HEK293 (cell line): ENCODE results near the gene ZNF578.

Experiments used
- CTCF ChIA-PET: fragments of 350-600 bp; formaldehyde crosslinking; extraction: SDS; loops from one replicate; lab custom pipeline; 2021; ENCODE audit warnings: antibody characterized with exemption; lab: Yijun Ruan, JAX
- POLR2A ChIA-PET: fragments of 300-600 bp; formaldehyde crosslinking; extraction: SDS; loops from one replicate; lab custom pipeline; 2020; ENCODE audit warnings: antibody characterized with exemption, inconsistent platforms; lab: Yijun Ruan, JAX
- H3K27ac ChIP-seq: fragments of 200-500 bp; sonication (Bioruptor generic); 2 replicates; pipeline ENCODE4 v1.5.1; 2014; ENCODE audit warnings: low read depth, low read length, control low read depth, inconsistent platforms; ENCODE audit errors: extremely low read depth
- H3K36me3 ChIP-seq, 2 experiments: fragments of 200-500 bp in 1 of 2; sonication (Bioruptor generic) in 1 of 2; 1 replicate in 1 of 2; 2 replicates in 1 of 2; pipeline ENCODE4 v1.5.1; 2014 to 2017; ENCODE audit warnings: inconsistent platforms in 2 of 2, low read length in 2 of 2; ENCODE audit not compliant: control insufficient read depth in 2 of 2, insufficient read depth in 1 of 2
- H3K4me1 ChIP-seq: fragments of 200-500 bp; sonication (Bioruptor generic); 2 replicates; pipeline ENCODE4 v1.5.1; 2014; ENCODE audit warnings: mild to moderate bottlenecking, low read length, inconsistent platforms; ENCODE audit not compliant: control insufficient read depth, insufficient read depth
- H3K4me3 ChIP-seq: 2 replicates; pipeline ENCODE4 v1.5.1; 2011; ENCODE audit warnings: low read depth, mild to moderate bottlenecking, control low read depth, low read length, moderate library complexity
- H3K9me3 ChIP-seq: fragments of 200-500 bp; sonication (Bioruptor generic); 2 replicates; pipeline ENCODE4 v1.5.1; 2014; ENCODE audit warnings: low read depth, low read length, inconsistent platforms; ENCODE audit not compliant: control insufficient read depth, insufficient read depth
- GLI4 ChIP-seq: fragments of 450-650 bp; formaldehyde crosslinking; IDR thresholded peaks from 2 replicates; pipeline ENCODE4 v1.5.1; 2016; ENCODE audit warnings: missing biosample characterization, missing genetic modification characterization
- GLIS2 ChIP-seq: fragments of 450-650 bp; formaldehyde crosslinking; IDR thresholded peaks from 2 replicates; pipeline ENCODE4 v1.5.1; 2016; ENCODE audit warnings: missing biosample characterization, missing genetic modification characterization
- ZBTB20 ChIP-seq: fragments of 450-650 bp; formaldehyde crosslinking; IDR thresholded peaks from 2 replicates; pipeline ENCODE4 v1.5.1; 2016; ENCODE audit warnings: missing biosample characterization, missing genetic modification characterization
- ZEB2 ChIP-seq: fragments of 450-650 bp; formaldehyde crosslinking; IDR thresholded peaks from 2 replicates; pipeline ENCODE4 v1.5.1; 2016; ENCODE audit warnings: missing biosample characterization, missing genetic modification characterization
- ZIC2 ChIP-seq: fragments of 450-650 bp; formaldehyde crosslinking; IDR thresholded peaks from 2 replicates; pipeline ENCODE4 v1.5.1; 2016; ENCODE audit warnings: missing biosample characterization, missing genetic modification characterization
- ZNF114 ChIP-seq: fragments of 450-650 bp; formaldehyde crosslinking; IDR thresholded peaks from 2 replicates; pipeline ENCODE4 v1.5.0; 2017; ENCODE audit warnings: missing biosample characterization, missing genetic modification characterization
- ZNF157 ChIP-seq: fragments of 450-650 bp; formaldehyde crosslinking; IDR thresholded peaks from 2 replicates; pipeline ENCODE4 v1.5.1; 2016; ENCODE audit warnings: missing biosample characterization, missing genetic modification characterization
- ZNF184 ChIP-seq: fragments of 450-650 bp; IDR thresholded peaks from 2 replicates; pipeline ENCODE4 v1.5.1; 2018; ENCODE audit warnings: missing biosample characterization, mild to moderate bottlenecking, missing genetic modification characterization
- ZNF19 ChIP-seq: fragments of 450-650 bp; formaldehyde crosslinking; IDR thresholded peaks from 2 replicates; pipeline ENCODE4; 2016; ENCODE audit warnings: missing biosample characterization, missing genetic modification characterization, low read depth
- ZNF266 ChIP-seq: fragments of 450-650 bp; formaldehyde crosslinking; IDR thresholded peaks from 2 replicates; pipeline ENCODE4 v1.5.1; 2016; ENCODE audit warnings: missing biosample characterization, missing genetic modification characterization, low read depth
- ZNF391 ChIP-seq: fragments of 450-650 bp; formaldehyde crosslinking; IDR thresholded peaks from 2 replicates; pipeline ENCODE4 v1.5.1; 2016; ENCODE audit warnings: low read depth, missing biosample characterization, missing genetic modification characterization, borderline replicate concordance
- ZNF416 ChIP-seq: fragments of 450-650 bp; formaldehyde crosslinking; IDR thresholded peaks from 2 replicates; pipeline ENCODE4 v1.5.1; 2016; ENCODE audit warnings: missing biosample characterization, missing genetic modification characterization
- ZNF433 ChIP-seq: fragments of 450-650 bp; formaldehyde crosslinking; IDR thresholded peaks from 2 replicates; pipeline ENCODE4 v1.5.1; 2016; ENCODE audit warnings: missing biosample characterization, missing genetic modification characterization, low read depth
- ZNF48 ChIP-seq: fragments of 450-650 bp; formaldehyde crosslinking; IDR thresholded peaks from 2 replicates; pipeline ENCODE4 v1.5.1; 2016; ENCODE audit warnings: missing biosample characterization, missing genetic modification characterization
- ZNF548 ChIP-seq: fragments of 450-650 bp; formaldehyde crosslinking; IDR thresholded peaks from 2 replicates; pipeline ENCODE4 v1.5.1; 2016; ENCODE audit warnings: missing biosample characterization, missing genetic modification characterization
- ZNF549 ChIP-seq: fragments of 450-650 bp; IDR thresholded peaks from 2 replicates; pipeline ENCODE4 v1.5.1; 2018; ENCODE audit warnings: missing biosample characterization, missing genetic modification characterization, mild to moderate bottlenecking, inconsistent platforms, moderate library complexity
- ZNF571 ChIP-seq: fragments of 450-650 bp; formaldehyde crosslinking; IDR thresholded peaks from 2 replicates; pipeline ENCODE4 v1.5.0; 2017; ENCODE audit warnings: missing biosample characterization, missing genetic modification characterization
- ZNF660 ChIP-seq: fragments of 450-650 bp; IDR thresholded peaks from 2 replicates; pipeline ENCODE4 v1.5.1; 2018; ENCODE audit warnings: missing biosample characterization, mild to moderate bottlenecking, missing genetic modification characterization
- ZNF664 ChIP-seq: fragments of 450-650 bp; formaldehyde crosslinking; IDR thresholded peaks from 2 replicates; pipeline ENCODE4 v1.5.1; 2016; ENCODE audit warnings: missing biosample characterization, missing genetic modification characterization
- ZNF677 ChIP-seq: fragments of 450-650 bp; IDR thresholded peaks from 2 replicates; pipeline ENCODE4 v1.5.0; 2018; ENCODE audit warnings: missing biosample characterization, mild to moderate bottlenecking, missing genetic modification characterization, moderate library complexity
- ZSCAN16 ChIP-seq: fragments of 450-650 bp; formaldehyde crosslinking; IDR thresholded peaks from 2 replicates; pipeline ENCODE4 v1.5.1; 2016; ENCODE audit warnings: missing biosample characterization, missing genetic modification characterization
- ZSCAN23 ChIP-seq: fragments of 450-650 bp; formaldehyde crosslinking; IDR thresholded peaks from 2 replicates; pipeline ENCODE4 v1.5.1; 2016; ENCODE audit warnings: missing biosample characterization, missing genetic modification characterization
- TF ChIP-seq, protein P1 (sequence below): fragments of 450-650 bp; formaldehyde crosslinking; IDR thresholded peaks from 2 replicates; pipeline ENCODE4 v1.5.1; 2016; ENCODE audit warnings: missing biosample characterization, missing genetic modification characterization
- TF ChIP-seq, protein P2 (sequence below): fragments of 450-650 bp; IDR thresholded peaks from 2 replicates; pipeline ENCODE4 v1.5.1; 2018; ENCODE audit warnings: missing biosample characterization, missing genetic modification characterization
- TF ChIP-seq, protein P3 (sequence below): fragments of 450-650 bp; formaldehyde crosslinking; IDR thresholded peaks from 2 replicates; pipeline ENCODE4 v1.5.1; 2016; ENCODE audit warnings: missing biosample characterization, missing genetic modification characterization
- TF ChIP-seq, protein P4 (sequence below): fragments of 450-650 bp; formaldehyde crosslinking; conservative IDR thresholded peaks from 2 replicates; pipeline ENCODE4 v1.5.1; 2016; ENCODE audit warnings: low read depth, missing biosample characterization, missing genetic modification characterization

ZNF578 gene

DNA sequence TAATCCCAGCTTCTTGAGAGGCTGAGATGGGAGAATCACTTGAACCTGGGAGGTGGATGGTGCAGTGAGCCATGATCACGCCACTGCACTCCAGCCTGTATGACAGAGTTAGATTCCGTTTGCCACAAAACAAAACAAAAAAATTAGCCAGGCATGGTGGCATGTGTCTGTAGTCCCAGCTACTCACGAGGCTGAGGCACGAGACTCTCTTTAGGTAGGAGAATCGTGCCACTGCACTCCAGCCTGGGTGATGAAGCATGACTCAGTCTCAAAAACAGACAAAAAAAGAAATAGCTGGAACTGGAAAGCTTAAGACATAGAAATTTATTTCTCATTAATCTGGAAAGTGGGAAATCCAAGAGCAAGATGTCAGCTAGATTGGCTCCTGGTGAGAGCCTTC is 53.9 kb downstream of the ZNF578 start:
- Histone ChIP-seq H3K9me3 (no peaks in the 10 kb centered on the region; the same call in 1 of the 2 replicates), H3K4me1 (no peaks in the 10 kb centered on the region)
- POLR2A ChIA-PET: no interaction called here
- TF ChIP-seq ZNF48 (tag by site-specific recombination) (no peak), GLI4 (tag by site-specific recombination) (no peak), ZNF660 (tag by site-specific recombination) (no peak), ZNF571 (tag by site-specific recombination) (no peak), ZNF677 (tag by site-specific recombination) (no peak)
- TF ChIP-seq, protein P1, sequence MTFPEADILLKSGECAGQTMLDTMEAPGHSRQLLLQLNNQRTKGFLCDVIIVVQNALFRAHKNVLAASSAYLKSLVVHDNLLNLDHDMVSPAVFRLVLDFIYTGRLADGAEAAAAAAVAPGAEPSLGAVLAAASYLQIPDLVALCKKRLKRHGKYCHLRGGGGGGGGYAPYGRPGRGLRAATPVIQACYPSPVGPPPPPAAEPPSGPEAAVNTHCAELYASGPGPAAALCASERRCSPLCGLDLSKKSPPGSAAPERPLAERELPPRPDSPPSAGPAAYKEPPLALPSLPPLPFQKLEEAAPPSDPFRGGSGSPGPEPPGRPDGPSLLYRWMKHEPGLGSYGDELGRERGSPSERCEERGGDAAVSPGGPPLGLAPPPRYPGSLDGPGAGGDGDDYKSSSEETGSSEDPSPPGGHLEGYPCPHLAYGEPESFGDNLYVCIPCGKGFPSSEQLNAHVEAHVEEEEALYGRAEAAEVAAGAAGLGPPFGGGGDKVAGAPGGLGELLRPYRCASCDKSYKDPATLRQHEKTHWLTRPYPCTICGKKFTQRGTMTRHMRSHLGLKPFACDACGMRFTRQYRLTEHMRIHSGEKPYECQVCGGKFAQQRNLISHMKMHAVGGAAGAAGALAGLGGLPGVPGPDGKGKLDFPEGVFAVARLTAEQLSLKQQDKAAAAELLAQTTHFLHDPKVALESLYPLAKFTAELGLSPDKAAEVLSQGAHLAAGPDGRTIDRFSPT (tag by site-specific recombination): no peak
- TF ChIP-seq, all 188 proteins: peak for 0
- Histone ChIP-seq H3K27ac (no peak overlapping the region), H3K36me3 (no peaks in the 10 kb centered on the region), H3K4me3 (no peak overlapping the region)
- CTCF ChIA-PET: interaction anchor here (0.7 kb wide), 2 partner anchors 242 to 805 kb away, joined by 3 read pairs; no protein-coding TSS in a partner anchor

DNA sequence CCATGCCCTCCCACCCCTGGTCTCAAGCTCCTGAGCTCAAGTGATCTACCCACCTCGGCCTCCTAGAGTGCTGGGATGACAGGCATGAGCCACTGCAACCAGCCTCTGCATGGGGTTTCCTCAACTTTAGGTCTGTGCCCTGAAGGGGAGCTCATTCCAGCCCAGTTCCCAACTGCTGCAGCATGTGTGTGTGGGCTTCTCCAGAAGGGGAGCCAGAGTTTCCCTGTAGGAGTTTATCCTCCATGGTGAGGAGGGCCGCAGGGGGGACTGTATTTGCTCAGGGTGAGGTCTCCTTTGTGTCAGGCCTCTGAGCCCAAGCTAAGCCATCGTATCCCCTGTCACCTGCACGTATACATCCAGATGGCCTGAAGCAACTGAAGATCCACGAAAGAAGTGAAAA is 62.8 kb downstream of the ZNF578 start:
- Histone ChIP-seq H3K36me3 (no peaks in the 10 kb centered on the region), H3K27ac (no peak overlapping the region), H3K4me1 (no peaks in the 10 kb centered on the region), H3K4me3 (no peak overlapping the region), H3K9me3 (no peaks in the 10 kb centered on the region)
- TF ChIP-seq ZNF391 (no peak), ZNF19 (tag by site-specific recombination) (no peak), ZNF571 (tag by site-specific recombination) (no peak), ZNF549 (tag by site-specific recombination) (no peak), ZNF433 (no peak)
- TF ChIP-seq, protein P2, sequence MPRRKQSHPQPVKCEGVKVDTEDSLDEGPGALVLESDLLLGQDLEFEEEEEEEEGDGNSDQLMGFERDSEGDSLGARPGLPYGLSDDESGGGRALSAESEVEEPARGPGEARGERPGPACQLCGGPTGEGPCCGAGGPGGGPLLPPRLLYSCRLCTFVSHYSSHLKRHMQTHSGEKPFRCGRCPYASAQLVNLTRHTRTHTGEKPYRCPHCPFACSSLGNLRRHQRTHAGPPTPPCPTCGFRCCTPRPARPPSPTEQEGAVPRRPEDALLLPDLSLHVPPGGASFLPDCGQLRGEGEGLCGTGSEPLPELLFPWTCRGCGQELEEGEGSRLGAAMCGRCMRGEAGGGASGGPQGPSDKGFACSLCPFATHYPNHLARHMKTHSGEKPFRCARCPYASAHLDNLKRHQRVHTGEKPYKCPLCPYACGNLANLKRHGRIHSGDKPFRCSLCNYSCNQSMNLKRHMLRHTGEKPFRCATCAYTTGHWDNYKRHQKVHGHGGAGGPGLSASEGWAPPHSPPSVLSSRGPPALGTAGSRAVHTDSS (tag by site-specific recombination): no peak
- TF ChIP-seq, protein P3, sequence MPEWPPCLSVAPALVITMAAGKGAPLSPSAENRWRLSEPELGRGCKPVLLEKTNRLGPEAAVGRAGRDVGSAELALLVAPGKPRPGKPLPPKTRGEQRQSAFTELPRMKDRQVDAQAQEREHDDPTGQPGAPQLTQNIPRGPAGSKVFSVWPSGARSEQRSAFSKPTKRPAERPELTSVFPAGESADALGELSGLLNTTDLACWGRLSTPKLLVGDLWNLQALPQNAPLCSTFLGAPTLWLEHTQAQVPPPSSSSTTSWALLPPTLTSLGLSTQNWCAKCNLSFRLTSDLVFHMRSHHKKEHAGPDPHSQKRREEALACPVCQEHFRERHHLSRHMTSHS (tag by site-specific recombination): no peak
- CTCF ChIA-PET: no interaction called here
- POLR2A ChIA-PET: no interaction called here

DNA sequence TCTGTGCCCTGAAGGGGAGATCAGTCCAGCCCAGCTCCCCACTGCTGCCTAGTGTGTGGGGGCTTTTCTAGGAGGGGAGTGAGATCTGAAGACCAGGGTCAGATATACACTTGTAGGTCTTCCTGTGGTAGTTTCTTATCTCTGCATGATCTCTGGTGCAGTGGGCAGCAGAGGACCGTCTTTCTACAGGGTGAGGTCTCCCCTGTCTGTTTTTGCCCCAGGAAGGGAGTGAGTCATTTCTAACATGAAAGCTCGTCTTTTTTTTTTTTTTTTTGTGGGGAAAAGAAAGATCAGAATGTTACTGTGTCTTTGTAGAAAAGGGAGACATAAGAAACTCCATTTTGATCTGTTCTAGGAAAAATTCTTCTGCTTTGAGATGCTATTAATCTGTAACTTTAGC is 65.3 kb downstream of the ZNF578 start:
- H3K36me3 ChIP-seq: no peaks in the 10 kb centered on the region
- H3K4me3 ChIP-seq: no peak overlapping the region
- ChIA-PET CTCF (interaction anchor here (0.6 kb wide), 1 partner anchor 729 kb away, joined by 4 read pairs; no protein-coding TSS in a partner anchor), POLR2A (no interaction called here)
- no peak overlapping the region for H3K27ac ChIP-seq
- no peaks in the 10 kb centered on the region; the same call in 1 of the 2 replicates for H3K9me3 ChIP-seq
- H3K4me1 ChIP-seq: no peaks in the 10 kb centered on the region
- TF ChIP-seq ZNF114 (tag by site-specific recombination): no peak
- TF ChIP-seq ZNF157 (tag by site-specific recombination): no peak
- TF ChIP-seq ZNF184 (tag by site-specific recombination): no peak
- TF ChIP-seq, protein P4, sequence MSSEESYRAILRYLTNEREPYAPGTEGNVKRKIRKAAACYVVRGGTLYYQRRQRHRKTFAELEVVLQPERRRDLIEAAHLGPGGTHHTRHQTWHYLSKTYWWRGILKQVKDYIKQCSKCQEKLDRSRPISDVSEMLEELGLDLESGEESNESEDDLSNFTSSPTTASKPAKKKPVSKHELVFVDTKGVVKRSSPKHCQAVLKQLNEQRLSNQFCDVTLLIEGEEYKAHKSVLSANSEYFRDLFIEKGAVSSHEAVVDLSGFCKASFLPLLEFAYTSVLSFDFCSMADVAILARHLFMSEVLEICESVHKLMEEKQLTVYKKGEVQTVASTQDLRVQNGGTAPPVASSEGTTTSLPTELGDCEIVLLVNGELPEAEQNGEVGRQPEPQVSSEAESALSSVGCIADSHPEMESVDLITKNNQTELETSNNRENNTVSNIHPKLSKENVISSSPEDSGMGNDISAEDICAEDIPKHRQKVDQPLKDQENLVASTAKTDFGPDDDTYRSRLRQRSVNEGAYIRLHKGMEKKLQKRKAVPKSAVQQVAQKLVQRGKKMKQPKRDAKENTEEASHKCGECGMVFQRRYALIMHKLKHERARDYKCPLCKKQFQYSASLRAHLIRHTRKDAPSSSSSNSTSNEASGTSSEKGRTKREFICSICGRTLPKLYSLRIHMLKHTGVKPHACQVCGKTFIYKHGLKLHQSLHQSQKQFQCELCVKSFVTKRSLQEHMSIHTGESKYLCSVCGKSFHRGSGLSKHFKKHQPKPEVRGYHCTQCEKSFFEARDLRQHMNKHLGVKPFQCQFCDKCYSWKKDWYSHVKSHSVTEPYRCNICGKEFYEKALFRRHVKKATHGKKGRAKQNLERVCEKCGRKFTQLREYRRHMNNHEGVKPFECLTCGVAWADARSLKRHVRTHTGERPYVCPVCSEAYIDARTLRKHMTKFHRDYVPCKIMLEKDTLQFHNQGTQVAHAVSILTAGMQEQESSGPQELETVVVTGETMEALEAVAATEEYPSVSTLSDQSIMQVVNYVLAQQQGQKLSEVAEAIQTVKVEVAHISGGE (tag by site-specific recombination): no peak
- TF ChIP-seq ZNF266: no peak
- no peak for TF ChIP-seq ZNF664 (tag by site-specific recombination)
- no peak for TF ChIP-seq GLIS2 (tag by site-specific recombination)
- TF ChIP-seq ZBTB20 (tag by site-specific recombination): no peak
- TF ChIP-seq ZSCAN23 (tag by site-specific recombination): no peak
- TF ChIP-seq ZNF391: no peak
- TF ChIP-seq ZNF548 (tag by site-specific recombination): no peak
- TF ChIP-seq ZIC2 (tag by site-specific recombination): no peak
- TF ChIP-seq ZSCAN16 (tag by site-specific recombination): no peak
- no peak for TF ChIP-seq ZNF416 (tag by site-specific recombination)
- no peak for TF ChIP-seq ZEB2 (tag by site-specific recombination)
